ENCODE data around the gene ANKRD2. TPM values are rescaled to one million over a fixed set of nuclear protein-coding genes. Genes with fewer than 3 reads are reported as not detected.

The ANKRD2 gene
- polyA plus RNA-seq, 1 donor, result 0.53 TPM

DNA sequence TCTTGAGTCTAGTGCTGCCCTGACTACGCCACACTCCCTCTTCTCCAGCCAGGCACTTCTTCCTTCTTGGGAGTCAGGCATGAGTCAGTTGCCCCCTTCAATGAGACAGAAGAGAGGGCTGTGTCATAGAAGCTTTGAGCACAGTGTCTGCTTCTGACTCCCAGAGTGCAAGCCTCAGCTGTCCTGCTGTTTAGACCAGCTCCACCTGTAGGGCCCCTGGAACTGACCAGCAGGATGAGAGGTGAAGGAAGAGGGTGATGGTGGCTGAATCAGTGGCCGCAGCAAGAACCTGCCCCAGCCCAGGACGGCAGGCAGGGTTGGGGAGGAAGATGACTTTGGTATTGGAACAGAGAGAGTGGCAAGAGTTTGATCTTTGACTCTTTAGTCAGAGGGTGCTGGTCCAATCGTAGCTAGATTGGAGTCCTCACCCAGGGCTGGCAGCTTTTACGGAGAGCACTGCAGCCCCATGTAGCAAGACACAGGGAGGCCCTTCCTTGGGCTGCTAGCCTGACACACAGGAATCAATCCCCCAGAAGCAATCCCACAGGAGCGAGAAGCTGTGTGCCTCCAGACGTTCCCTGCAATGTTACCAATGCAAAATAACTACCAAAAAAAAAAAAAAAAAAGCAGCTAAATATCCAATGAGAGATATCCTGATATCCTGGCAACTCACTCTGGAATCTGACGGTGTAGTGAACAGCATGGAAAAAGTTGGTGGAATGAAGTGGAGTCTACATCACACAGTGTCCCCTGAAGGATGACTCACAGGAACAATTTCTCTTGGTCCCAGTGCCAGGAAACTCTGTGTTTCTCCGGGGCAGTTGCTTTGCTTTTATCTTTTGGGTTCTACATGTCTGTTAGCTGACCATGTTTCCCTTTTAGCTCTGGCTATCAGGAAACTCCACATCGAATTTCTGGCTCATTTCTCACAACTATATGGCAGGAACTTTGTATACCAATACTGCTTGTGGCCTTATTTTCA lies 23.8 kb downstream of the ANKRD2 start:
- DNase-seq, result no peak

DNA sequence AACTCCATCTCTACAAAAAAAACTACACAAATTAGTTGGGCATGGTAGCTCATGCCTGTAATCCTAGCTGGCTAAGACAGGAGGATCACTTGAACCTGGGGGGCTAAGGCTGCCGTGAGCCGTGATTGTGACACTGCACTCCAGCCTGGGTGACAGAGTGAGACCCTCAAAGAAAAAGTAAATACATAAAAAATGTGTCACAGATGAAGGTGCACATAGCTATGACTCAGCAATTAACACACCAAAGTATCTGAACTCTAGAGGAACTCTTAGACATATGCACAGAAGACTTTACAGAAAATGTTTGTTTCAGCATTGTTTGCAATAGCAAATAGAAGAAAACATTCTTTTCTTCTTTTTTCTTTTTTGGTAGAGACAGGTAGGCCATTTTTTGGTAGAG lies 25.2 kb downstream of the ANKRD2 start:
- no peak for DNase-seq

DNA sequence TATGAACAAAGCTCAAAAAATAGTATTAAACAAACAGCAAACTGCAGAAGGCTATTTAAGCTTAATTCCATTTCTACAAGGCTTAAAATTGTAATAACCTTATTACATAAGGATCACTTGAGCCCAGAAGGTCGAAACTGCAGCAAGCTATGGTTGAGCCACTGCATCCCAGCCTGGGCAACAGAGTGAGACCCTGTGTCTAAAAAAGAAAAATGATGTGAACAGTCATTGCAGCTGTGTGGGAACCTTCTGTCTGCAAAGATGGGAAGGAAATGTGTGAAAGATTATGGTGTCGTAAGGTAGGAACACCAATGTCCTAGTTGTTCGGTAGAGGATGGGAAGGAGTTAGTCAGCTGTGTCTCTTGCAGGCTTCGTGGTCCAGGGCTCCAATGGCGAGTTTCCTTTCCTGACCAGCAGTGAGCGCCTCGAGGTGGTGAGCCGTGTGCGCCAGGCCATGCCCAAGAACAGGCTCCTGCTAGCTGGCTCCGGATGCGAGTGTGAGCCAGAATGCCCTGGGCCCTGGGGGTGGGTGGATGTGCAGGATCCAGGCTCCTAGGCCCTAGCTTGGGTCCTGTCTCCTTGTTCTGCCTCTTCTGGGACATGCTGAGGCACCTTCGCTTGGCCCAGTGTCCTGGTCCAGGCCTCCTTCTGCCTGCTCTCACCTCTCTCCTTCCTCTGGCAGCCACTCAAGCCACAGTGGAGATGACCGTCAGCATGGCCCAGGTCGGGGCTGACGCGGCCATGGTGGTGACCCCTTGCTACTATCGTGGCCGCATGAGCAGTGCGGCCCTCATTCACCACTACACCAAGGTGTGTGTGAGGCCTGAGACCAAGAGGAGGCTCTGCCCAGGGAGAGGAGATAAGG lies 26.1 kb downstream of the ANKRD2 start:
- no peak for DNase-seq

DNA sequence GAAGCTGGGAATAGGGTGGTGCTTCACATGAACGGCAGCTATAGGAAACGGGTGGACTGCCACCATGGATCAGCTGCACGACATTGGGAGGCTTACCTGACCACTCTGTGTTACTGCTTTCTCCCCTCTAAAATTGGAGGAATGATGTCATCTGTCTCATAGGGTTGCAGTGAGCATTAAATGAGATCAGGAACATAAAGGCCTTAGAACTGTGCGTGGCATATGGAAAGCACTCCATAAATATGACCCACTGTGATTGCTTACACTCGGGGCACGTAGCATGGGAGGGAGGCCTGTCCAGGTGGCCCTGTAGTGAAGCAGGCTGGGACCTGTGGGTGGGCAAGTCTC lies 26.7 kb downstream of the ANKRD2 start:
- DNase-seq, result no peak

DNA sequence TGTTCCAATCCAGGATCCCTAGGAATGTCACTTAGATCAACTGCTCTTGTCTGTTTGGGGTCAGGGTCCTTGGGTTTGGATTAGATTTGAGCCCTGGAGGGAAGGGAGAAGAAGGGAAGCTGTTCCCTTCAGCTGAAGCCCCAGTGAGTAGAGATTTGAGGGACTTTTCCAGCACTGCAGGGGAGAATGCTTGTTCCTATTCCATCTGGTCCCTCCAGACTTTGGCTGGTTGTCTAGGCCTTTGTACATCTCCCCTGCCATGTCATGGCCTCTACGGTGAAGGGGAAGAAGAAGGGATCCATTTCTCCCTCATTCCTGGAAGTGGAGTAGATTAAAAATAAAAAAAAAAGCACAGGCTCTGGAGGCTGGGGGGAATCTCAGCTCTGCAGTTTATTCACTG lies 28.0 kb downstream of the ANKRD2 start:
- DNase-seq, result no peak

DNA sequence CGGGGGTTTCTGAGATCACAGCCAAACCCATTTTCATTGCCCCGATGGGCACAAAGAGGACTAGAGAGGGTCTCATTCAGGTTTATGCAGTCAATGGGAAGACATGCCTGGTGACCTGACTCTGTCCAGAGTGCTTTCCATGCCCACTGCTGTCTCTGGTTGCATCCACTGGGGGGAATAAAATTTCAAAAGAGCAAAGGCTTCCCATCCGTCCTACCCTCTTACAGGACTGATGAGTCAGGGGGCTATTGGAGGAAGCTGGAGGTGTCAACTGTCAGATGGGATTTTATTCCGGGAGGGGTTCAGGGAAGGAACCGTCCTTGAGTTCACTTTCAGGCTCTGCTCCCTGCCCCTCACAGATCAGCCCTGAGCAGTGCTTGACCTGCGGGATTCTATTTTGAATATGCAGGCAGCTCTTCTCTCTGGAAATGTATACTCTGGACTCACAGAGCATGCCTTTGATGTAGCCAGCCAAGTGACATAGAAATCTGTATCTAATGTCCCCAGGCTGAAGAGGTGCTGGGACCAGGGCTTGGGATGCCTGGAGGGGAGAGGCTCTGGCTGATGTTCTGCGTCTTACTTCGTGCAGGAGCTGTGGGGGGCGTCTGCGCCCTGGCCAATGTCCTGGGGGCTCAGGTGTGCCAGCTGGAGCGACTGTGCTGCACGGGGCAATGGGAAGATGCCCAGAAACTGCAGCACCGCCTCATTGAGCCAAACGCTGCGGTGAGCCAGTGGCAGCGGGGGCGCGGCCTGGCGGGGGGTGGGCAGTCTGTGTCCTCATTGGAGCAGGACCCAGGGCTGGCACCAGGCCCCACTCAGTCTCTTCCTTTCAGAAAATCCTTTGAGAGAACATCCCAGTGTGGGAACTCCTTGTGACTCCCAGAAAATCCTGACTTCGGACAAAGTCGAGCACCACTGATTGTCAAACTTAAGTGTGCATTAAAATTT lies 29.0 kb downstream of the ANKRD2 start:
- DNase-seq, result no peak

DNA sequence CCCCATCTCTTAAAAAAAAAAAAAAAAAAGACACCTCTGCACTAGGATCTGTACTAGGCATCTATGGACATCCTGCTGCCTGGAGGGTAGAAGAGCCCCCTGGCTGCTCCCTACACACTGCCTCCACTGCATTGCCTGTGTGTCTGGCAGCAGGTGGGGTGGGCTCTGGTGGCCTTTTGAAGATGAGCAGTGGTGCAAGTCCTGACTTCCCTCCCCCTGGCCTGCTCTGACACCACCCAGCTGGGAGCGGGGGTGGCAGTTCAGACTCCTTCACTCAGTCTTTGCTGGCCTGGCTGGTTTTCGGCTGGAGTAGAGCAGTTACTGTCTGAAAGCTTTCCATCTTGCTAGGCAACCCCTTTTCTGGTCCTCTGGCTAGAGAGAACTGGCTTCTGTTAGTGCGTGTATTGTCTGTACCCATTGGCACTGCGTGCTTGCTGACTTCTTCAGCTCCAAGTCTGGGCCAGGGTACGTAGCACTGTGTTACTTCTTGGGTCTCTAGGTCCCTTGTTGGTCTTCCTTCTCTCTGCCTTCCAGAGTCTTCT lies 34.6 kb downstream of the ANKRD2 start:
- DNase-seq, result no peak

DNA sequence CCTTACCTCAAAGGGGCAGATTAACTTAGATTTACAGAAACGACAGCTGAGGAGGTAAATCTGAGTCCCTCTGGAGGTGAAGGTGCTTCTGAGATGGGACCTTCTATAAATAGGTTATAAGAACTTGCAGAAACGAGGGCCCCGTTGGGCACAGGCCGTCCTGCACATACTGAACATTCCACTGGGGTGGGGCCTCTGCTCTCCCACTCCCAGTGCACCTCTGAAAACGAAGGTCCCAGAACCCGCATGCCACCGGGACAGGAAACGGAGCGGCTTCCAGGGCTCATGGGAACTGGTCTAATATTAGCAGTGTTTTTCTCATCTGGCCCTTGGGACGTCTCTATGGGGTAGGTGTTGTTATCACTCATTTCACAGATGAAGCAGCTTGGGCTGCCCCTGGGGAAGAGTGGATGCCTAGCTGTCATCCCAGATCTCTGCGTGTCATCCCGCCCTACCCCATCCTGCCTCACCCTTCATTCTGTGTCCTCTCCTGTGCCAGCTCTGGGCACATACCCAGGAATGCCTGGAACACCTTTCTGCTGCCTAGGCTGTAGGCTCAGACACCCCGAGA lies 36.5 kb downstream of the ANKRD2 start:
- no peak for DNase-seq

DNA sequence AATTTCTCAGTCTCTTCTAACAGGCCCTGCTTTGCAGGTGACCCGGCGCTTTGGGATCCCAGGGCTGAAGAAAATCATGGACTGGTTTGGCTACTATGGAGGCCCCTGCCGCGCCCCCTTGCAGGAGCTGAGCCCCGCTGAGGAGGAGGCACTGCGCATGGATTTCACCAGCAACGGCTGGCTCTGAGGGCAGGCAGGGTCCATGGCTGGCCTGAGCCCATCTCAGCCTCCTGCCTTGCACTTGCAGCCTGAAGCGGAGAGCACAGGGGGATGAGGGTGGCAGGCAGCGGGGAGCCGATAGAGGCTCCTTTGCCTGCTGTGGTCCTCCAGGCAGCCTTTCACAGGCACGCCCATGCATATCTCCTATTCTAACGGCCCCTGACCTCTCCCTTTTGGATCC lies 38.9 kb downstream of the ANKRD2 start:
- no peak for DNase-seq

DNA sequence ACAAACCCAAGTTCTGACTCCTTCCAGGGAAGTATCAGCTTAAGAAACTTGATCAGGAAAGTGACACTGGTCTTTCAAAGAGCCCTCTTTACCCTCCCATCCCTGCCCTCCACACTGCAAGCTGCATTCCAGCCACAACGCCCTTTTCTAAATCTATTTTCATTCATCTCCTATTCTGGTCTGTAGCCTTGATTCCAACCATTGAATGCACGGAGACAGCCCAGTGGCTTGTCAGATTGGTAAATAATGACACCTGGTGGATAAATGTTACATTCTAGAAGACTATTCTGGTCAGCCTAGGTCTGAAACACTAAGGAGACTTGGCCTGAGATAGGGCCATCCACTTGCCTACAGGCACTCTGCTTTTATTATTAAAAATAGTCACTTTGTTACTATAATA lies 39.8 kb downstream of the ANKRD2 start:
- peak; percentile 47 for DNase-seq

DNA sequence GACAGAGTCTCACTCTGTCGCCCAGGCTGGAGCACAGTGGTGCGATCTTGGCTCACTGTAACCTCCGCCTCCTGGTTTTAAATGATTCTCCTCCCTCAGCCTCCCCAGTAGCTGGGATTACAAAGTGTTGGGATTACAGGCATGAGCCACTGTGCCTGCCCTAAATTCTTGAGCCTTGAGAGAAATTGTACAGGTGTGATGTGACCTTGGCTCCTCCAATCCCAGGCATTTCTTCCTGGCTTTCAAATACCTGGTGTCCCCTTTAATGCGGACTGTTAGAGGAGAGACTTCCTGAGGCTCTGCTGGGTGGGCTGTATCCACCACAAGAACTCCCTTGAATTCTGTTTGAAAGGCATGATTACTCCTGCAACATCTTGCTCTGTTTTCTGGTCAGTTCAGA lies 45.7 kb downstream of the ANKRD2 start:
- no peak for DNase-seq

DNA sequence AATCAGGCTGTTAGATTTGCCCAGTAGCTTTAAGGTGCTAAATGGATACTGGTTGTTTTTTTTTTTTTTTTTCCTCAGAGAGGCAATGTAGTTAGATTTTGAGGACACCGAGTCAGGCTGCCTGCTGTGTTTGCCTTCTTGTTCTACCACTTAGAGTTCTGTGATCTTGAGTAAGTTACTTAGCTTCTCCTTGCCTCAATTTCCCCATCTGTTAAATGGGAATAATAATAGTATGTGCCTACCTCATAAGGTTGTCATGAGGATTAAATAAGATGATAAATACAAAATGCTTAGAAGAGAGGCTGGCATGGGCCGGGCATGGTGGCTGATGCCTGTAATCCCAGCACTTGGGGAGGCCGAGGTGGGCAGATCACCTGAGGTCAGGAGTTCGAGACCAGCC lies 46.2 kb downstream of the ANKRD2 start:
- no peak for DNase-seq

DNA sequence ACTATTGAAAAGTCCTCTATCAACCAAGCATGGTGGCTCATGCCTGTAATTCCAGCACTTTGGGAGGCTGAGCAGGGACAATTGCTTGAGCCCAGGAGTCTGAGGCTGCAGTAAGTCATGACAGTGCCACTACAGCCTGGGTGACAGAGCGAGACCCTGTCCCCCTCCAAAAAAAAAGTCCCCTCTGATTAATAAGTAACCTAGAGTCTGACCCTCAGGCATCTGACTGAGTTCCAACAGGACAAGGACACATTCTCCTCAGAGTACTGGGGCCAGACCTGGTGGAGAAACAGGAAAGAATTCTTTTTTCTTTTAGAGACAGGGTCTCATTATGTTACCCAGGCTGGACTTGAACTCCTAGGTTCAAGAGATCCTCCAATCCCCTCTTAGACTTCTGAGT lies 50.7 kb downstream of the ANKRD2 start:
- DNase-seq, result peak; percentile 26

DNA sequence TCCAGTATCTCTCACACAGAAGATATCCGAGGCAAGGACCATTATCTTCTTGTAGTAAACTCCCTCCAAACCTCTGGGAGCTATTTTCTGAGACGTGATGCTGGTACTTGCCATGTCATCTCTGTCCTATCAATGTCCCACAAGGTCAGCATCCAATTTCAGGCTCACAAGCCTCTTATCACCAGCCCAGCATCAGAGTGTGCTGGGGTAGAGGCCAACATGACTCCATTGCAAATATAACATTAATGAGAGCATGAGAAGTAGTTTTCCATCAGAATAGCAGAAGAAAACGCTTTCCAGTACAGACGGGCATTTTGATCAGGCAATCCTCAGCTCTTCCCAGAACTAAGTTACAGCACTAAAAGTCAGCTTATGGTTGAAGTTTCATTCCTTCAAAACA lies 55.2 kb downstream of the ANKRD2 start:
- DNase-seq, result no peak

DNA sequence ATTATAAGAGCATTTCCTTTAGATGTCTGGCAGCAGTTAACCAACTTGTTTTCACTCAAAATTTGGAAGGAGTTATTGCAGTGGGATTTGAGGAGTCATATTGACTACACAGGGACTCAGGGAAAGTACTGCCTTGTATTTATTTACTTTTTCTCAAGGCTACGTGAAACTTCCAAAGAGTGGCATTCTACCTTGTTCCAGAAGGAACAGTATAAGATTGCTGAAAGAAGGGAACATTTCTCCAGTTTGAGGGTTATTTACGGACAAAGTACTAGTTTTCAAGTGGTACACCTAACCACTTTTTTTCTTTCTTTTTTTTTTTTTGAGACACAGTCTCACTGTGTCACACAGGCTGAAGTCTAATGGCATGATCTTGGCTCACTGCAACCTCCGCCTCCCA lies 55.6 kb downstream of the ANKRD2 start:
- no peak for DNase-seq

DNA sequence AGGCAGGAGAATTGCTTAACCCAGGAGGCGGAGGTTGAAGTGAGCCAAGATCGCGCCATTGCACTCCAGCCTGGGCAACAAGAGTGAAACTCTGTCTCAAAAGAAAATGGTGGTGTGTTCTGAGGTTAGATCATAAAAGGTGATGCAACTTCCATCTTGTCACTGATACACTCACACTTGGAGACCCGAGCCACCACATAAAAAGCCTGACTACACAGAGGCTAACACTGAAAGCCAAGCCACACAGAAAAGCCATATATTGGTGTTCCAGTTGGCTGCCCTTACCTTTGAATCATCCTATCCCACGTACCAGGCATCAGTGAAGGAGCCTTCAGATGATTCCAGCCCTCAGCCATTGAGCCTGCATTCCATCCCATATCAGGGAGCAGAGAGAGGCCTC lies 56.7 kb downstream of the ANKRD2 start:
- DNase-seq, result no peak

DNA sequence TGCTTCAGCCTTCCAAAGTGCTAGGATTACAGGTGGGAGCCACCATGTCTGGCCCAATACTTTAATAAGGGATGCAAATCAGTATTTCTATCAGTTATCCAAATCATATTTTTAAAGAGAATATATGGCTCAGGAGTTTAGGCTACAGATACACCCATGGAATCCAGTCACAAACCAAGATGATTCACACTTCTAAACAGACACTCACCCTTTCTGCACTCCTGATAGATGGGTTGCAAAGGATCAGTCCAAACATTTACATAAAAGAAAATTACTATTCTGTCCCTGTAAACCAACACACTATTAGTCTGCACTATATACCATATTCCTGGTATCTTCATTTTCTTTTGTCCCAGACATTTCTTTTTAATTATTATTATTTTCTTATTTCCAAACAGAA lies 58.5 kb downstream of the ANKRD2 start:
- no peak for DNase-seq

DNA sequence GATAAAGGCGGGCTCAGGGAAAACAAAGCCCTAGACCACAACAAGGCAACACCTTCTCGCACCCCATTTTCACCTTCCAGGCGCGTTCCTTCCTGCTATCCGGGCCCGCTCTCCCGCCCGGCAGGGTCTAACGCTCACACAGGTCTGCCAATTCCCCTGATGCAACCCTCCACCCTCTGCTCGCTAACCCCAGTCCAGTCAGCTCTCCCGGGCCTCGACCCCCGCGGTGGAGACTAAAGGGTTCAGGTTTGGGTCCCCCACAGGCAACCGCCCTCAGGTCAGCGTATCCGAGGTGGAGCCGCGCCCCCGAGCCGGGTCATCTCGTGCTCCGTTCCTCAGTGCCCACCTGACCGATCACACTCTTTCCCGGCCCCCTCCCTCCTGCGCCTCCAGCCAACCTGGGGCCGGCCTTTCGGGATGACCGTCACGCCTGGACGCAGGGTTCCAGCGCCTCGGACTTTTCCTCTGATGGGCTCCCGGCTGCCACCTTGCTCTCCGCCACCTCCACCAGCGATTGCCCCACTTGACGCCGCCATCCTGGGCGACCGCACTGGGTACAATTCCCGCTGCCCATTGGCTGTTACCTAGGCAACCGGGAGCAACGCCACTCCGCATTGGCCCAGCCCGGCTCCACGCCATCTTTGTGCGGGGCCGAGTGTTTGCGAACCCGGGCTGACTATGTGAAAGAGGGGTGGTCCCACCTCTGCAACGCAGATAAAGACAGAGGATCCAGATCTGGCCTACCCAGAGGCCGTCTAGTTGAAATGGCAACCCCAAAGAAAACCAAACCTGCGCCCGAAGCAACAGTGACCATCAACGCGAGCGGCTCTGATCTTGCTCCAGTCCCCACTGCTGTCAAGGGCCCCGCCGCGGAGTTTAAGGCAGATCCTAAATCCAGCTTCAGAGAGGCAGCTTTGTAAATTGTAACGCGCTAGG lies 60.6 kb downstream of the ANKRD2 start, which contains the start of gene MORN4:
Gene MORN4, minus strand, starts transcription at position 552 of the 936 bp plus-strand sequence. CDS start 13,847 bp downstream, outside the sequence.
- DNase-seq, result peak; percentile 95
